Femur (tissue), 1 donor: ENCODE data around the gene GALNT14.

ENCODE experiments used
- DNase-seq: peaks from one replicate; pipeline ENCODE4 v3.0.0-alpha.2; 2017

The GALNT14 gene

GRCh38 chr2:31003749-31004148 lies 134.5 kb downstream of the GALNT14 start:
- DNase-seq: no peak

- DNase-seq: no peak
Observed at GRCh38 chr2:31002537-31003150, 135.6 kb downstream of the GALNT14 start.

- no peak for DNase-seq
Observed at GRCh38 chr2:31000970-31001369, 137.3 kb downstream of the GALNT14 start.

- no peak for DNase-seq
Observed at GRCh38 chr2:30998672-30999071, 139.6 kb downstream of the GALNT14 start.

- no peak for DNase-seq
Observed at GRCh38 chr2:30997979-30998378, 140.3 kb downstream of the GALNT14 start.

GRCh38 chr2:30994227-30995056 lies 143.8 kb downstream of the GALNT14 start:
- no peak for DNase-seq

GRCh38 chr2:30992781-30993180 lies 145.5 kb downstream of the GALNT14 start:
- no peak for DNase-seq

- DNase-seq: no peak
Observed at GRCh38 chr2:30990671-30991070, 147.6 kb downstream of the GALNT14 start.

- no peak for DNase-seq
Observed at GRCh38 chr2:30990176-30990575, 148.1 kb downstream of the GALNT14 start.

- no peak for DNase-seq
Observed at GRCh38 chr2:30989746-30990145, 148.5 kb downstream of the GALNT14 start.

- no peak for DNase-seq
Observed at GRCh38 chr2:30987566-30987965, 150.7 kb downstream of the GALNT14 start.

- no peak for DNase-seq
Observed at GRCh38 chr2:30986231-30986580, 152.0 kb downstream of the GALNT14 start.

GRCh38 chr2:30985493-30986230 lies 152.6 kb downstream of the GALNT14 start:
- DNase-seq: peak; percentile 41

GRCh38 chr2:30984148-30984547 lies 154.1 kb downstream of the GALNT14 start:
- no peak for DNase-seq

- DNase-seq: peak; percentile 62
Observed at GRCh38 chr2:30981510-30981909, 156.7 kb downstream of the GALNT14 start.

GRCh38 chr2:30981096-30981495 lies 157.1 kb downstream of the GALNT14 start:
- DNase-seq: no peak

GRCh38 chr2:30979822-30980245 lies 158.4 kb downstream of the GALNT14 start:
- no peak for DNase-seq

GRCh38 chr2:30978854-30979253 lies 159.4 kb downstream of the GALNT14 start:
- DNase-seq: no peak

GRCh38 chr2:30978044-30978443 lies 160.2 kb downstream of the GALNT14 start:
- no peak for DNase-seq

- DNase-seq: no peak
Observed at GRCh38 chr2:30975156-30975555, 163.1 kb downstream of the GALNT14 start.

GRCh38 chr2:30974554-30974953 lies 163.7 kb downstream of the GALNT14 start:
- no peak for DNase-seq

- DNase-seq: no peak
Observed at GRCh38 chr2:30974092-30974491, 164.1 kb downstream of the GALNT14 start.

GRCh38 chr2:30971231-30972025 lies 166.8 kb downstream of the GALNT14 start:
- no peak for DNase-seq
